Activated T-cell treated with anti-CD3 and anti-CD28 coated beads, Interleukin-2, amount 50 U/mL, for 72 hours (primary cell): ENCODE results near the gene PSMG1. TPM values are rescaled to one million over a fixed set of nuclear protein-coding genes. Genes with fewer than 3 reads are reported as not detected.

Experiments
- ATAC-seq, 2 donors: fragments of 150-1000 bp; cut with Tn5 transposase; replicated peaks in 1 of 2; 2 replicates each; pipeline ENCODE4 v1.10.0; 2021; ENCODE audit warnings: moderate library complexity in 2 of 2, mild to moderate bottlenecking in 1 of 2
- DNase-seq, 2 donors: peaks; one replicate each; pipeline ENCODE4 v3.0.0; 2021 to 2022; ENCODE audit warnings: mixed read lengths in 1 of 2
- H3K27ac Mint-ChIP-seq: one replicate; pipeline ENCODE4 v1.8.0; 2022; ENCODE audit warnings: mild to moderate bottlenecking, moderate library complexity, mixed read lengths
- H3K27me3 Mint-ChIP-seq: one replicate; pipeline ENCODE4 v1.8.0; 2022; ENCODE audit warnings: low read depth, mixed read lengths
- H3K36me3 Mint-ChIP-seq, 2 donors: one replicate each; pipeline ENCODE4 v1.8.0; 2022; ENCODE audit warnings: mixed read lengths in 2 of 2, mild to moderate bottlenecking in 1 of 2; ENCODE audit not compliant: insufficient read depth in 2 of 2
- H3K4me1 Mint-ChIP-seq: one replicate; pipeline ENCODE4 v1.8.0; 2022; ENCODE audit warnings: low read depth, mixed read lengths
- H3K4me3 Mint-ChIP-seq, 2 donors: one replicate each; pipeline ENCODE4 v1.8.0; 2022; ENCODE audit warnings: mild to moderate bottlenecking in 2 of 2, mixed read lengths in 2 of 2, moderate library complexity in 2 of 2
- H3K9me3 Mint-ChIP-seq, 2 donors: one replicate each; pipeline ENCODE4 v1.8.0; 2022; ENCODE audit warnings: mixed read lengths in 2 of 2
- total RNA-seq, 2 donors: library from RNA; stranded (reverse); gene quantifications; one replicate each; pipeline ENCODE4 v1.2.3, GENCODE V29; 2022

Gene PSMG1
- total RNA-seq, 2 donors from 2014 or later: 98.7 to 113 TPM

DNA sequence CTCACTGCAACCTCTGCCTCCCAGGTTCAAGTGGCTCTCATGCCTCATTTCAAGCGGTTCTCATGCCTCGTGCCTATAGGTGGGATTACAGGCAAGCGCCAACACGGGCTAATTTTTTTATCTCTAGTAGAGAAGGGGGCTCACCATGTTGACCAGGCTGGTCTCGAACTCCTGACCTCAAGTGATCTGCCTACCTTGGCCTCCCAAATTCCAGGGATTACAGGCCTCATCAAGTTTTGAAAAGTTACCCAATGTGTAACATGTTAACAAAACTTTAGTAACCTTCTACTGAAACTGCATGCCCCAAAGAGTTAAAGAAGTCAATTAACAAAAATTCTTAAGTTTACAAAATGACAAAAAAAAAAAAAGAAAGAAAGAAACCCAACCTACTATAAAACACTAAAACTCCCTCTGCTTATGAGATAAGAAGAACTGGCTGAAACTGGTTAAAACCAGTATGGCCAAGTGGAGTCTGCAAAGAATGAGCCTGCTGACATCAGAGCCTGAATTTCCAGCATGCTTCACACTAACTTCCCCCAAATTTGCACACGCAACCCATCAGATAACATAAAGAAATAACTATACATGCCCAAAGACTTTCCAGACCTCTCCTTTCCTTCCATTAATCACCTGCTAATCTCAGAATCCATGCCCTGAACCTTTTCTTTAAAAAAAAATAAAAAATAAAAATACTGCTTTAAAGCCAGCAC is 25.5 kb upstream of the PSMG1 start:
- ATAC-seq (no peak), DNase-seq (no peak)
- H3K27me3 Mint-ChIP-seq: no peaks in the 10 kb centered on the region
- peaks cover 25% of the 10 kb centered on the region for H3K4me1 Mint-ChIP-seq
- peaks cover 7 to 49% of the 10 kb centered on the region in 2 donors for H3K36me3 Mint-ChIP-seq
- peak overlapping the region; percentile 71 for H3K27ac Mint-ChIP-seq
- no peak overlapping the region for H3K4me3 Mint-ChIP-seq
- no peaks in the 10 kb centered on the region for H3K9me3 Mint-ChIP-seq

DNA sequence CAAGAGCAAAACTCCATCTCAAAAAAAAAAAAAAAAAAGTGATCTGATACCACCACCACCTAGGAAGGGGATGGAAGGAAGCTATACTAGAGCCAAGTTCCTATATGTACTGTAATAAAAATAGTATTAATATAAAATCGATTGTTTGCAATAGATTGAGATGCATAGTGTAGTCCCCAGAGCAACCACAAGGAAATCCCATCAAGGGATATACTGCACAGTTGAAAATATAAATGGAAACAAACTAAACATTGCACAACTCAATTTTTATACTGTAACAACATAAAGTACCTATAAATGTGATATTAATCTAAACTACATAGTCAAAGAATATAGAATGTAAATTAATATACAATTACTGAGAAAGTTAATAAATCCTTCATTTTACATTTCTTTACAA is 20.9 kb upstream of the PSMG1 start:
- H3K27ac Mint-ChIP-seq: no peak overlapping the region
- DNase-seq (no peak), ATAC-seq (no peak)
- H3K27me3 Mint-ChIP-seq: no peaks in the 10 kb centered on the region
- H3K4me1 Mint-ChIP-seq: peaks cover 10% of the 10 kb centered on the region
- no peaks in the 10 kb centered on the region for H3K9me3 Mint-ChIP-seq
- no peak overlapping the region for H3K4me3 Mint-ChIP-seq
- peaks cover 7 to 38% of the 10 kb centered on the region in 2 donors for H3K36me3 Mint-ChIP-seq

DNA sequence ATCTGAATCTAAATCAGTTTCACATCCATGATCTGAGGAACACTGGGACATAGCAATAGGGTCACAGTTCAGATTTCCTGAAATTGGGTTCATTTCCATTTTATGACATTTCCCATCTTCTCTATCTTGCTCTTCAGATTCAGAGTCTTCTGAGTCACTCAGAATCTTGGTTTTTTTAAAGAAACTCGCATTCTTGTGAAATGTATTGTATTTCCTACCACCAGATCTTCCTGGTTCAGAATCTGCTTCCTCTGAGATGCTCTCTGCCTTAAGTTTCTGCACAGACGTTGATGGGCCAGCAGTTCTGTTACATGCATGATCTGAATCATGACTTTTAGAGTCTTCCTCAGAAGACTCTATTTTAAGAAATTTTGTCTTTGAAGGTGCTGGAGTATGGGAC is 15.5 kb upstream of the PSMG1 start:
- H3K4me3 Mint-ChIP-seq: no peak overlapping the region
- no peak for DNase-seq
- peaks cover 40% of the 10 kb centered on the region for H3K4me1 Mint-ChIP-seq
- no peaks in the 10 kb centered on the region for H3K27me3 Mint-ChIP-seq
- H3K36me3 Mint-ChIP-seq: peaks cover 13 to 38% of the 10 kb centered on the region in 2 donors
- peak overlapping the region; percentile 22 for H3K27ac Mint-ChIP-seq
- no peak for ATAC-seq
- H3K9me3 Mint-ChIP-seq: no peaks in the 10 kb centered on the region

DNA sequence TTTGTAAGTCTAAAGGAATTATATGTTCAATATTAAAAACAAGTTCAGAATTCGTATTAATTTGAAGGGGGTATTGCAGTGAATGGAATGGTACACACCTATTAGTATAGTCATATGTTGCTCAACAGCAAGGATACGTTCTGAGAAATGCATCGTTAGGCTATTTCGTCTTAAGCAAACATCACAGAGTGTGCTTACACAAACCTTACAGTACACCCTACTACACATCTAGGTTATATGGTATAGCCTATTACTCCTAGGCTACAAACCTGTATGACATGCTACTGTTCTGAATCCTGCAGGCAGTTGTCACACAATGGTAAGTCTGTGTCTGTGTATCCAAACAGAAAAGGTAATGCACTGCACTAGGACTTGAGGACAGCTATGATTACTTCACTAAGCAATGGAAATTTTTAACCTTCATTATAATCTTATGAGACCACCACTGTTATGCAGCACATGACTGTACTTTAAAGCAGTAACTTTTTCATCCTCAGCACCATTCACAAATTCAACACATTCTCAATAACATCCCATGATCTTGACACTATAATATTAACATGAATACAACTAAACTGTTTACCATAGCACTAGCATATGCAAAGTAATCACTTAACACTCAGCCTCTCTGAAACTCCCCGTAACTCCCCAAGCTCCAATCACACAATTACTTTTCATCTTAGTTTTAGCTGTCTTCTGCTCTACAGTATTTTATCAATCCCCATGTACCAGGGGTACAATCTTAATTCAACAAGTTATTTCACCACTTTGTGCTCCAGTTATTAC is 14.4 kb upstream of the PSMG1 start:
- Mint-ChIP-seq H3K36me3 (peaks cover 13 to 34% of the 10 kb centered on the region in 2 donors), H3K4me3 (no peak overlapping the region), H3K27me3 (no peaks in the 10 kb centered on the region), H3K9me3 (no peaks in the 10 kb centered on the region), H3K27ac (peak overlapping the region; percentile 6), H3K4me1 (peaks cover 40% of the 10 kb centered on the region)
- DNase-seq (no peak), ATAC-seq (peak; percentile 31 to 38)

DNA sequence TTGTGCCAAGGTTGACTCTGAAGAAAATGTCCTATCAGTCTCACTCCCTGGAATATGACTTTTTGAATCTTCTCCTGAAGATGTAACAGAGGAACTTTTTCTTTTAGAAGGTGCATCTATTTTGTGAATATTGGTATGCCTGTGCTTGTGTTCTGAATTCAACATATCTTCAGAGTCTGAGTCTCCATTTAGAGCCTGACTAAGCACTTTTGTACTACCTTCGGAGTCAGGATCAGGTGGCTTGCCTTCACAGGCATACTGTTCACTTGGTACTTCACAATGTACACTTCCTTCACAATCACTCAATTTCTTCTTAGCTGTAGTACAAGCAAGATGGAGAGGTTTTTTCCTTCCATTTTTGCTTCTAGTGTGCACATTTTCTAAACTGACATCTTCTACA is 13.6 kb upstream of the PSMG1 start:
- DNase-seq (no peak), ATAC-seq (peak in 1 of 2 donors; percentile 9)
- Mint-ChIP-seq H3K4me3 (peak overlapping the region in 1 of 2 donors; percentile 79), H3K4me1 (peaks cover 40% of the 10 kb centered on the region), H3K27me3 (no peaks in the 10 kb centered on the region), H3K9me3 (no peaks in the 10 kb centered on the region), H3K27ac (peak overlapping the region; percentile 83), H3K36me3 (peaks cover 13 to 32% of the 10 kb centered on the region in 2 donors)

DNA sequence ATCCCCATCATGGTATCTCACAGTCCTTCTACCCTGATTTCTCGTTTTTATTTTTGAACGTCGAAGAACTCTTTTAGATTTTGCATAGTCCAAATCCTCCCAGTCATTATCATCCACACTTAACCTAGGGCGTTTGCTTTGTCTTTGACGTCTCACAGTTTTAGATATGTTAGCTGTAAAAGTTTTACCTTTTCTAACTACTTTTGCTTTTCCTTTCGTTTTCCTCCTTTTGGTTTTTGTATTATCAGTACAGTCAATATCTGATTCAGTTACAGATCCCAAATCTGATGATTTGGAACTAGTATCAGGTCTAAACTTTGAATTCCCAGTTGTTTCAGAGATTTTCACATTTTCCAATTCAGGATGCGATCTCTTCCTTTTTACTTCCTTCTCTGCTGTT is 13.1 kb upstream of the PSMG1 start:
- Mint-ChIP-seq H3K4me3 (peak overlapping the region in 1 of 2 donors; percentile 79), H3K4me1 (peaks cover 41% of the 10 kb centered on the region), H3K27me3 (no peaks in the 10 kb centered on the region), H3K9me3 (no peaks in the 10 kb centered on the region), H3K27ac (peak overlapping the region; percentile 83), H3K36me3 (peaks cover 13 to 32% of the 10 kb centered on the region in 2 donors)
- ATAC-seq (no peak), DNase-seq (no peak)

DNA sequence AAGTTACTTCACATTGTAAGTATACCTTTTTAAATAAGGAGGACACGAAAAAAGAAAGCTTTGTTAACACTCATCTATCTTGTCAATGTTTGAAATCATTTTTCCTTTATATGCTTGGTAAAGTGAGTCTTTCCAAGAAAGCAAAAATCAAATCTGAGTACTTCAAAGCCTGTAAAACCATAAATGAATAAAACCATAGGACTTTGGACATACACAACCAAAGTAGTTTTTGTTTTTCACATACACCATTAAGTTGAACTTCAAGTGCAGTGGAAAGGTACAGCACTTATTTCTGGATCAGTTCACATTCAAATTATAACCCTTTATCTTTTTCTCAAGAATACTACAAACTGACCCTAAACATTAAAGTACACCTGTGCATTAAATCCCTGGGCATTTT is 10.1 kb upstream of the PSMG1 start:
- ATAC-seq (no peak), DNase-seq (no peak)
- Mint-ChIP-seq H3K4me3 (no peak overlapping the region), H3K27me3 (no peaks in the 10 kb centered on the region), H3K4me1 (peaks cover 62% of the 10 kb centered on the region), H3K9me3 (no peaks in the 10 kb centered on the region), H3K36me3 (peaks cover 8 to 21% of the 10 kb centered on the region in 2 donors), H3K27ac (no peak overlapping the region)

DNA sequence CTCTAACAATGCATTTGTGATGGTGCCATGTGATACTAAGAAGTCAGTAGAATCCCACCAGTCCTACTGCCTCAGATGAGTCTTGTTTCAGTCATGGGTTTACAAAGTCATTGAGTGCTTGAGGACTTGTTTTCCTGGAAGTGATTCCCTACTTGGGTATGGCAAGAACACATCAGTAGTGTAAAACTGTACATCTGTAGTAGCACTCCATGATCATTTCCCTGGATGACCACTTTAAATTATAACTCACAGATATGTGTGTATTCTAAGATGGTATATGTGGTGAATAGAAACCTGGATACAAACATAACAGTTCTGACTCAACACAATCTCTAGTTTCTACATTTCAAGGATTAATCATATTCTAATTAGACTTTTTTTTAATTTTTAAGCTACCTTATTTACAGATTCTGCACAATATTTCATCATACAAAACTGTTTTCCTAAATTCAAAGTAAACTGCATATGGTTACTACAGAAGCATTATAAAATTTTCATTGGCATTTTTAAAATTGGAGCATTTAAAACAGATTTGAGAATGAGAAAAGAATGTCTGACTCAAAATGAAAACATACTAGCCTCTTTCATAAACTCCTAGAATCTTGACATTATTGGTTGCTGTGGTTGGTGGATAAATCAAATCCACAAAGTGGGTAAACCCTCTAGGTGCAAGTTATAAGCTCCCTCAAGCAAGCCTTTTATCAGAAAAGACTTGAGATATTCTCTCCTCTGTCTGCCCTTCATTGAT is 6.8 kb upstream of the PSMG1 start:
- Mint-ChIP-seq H3K27me3 (no peaks in the 10 kb centered on the region), H3K9me3 (no peaks in the 10 kb centered on the region), H3K4me1 (peaks cover 69% of the 10 kb centered on the region), H3K36me3 (peaks cover 2 to 3% of the 10 kb centered on the region in 2 donors), H3K4me3 (peak overlapping the region in 1 of 2 donors; percentile 38), H3K27ac (peak overlapping the region; percentile 9)
- peak; percentile 84 for ATAC-seq
- DNase-seq: no peak

DNA sequence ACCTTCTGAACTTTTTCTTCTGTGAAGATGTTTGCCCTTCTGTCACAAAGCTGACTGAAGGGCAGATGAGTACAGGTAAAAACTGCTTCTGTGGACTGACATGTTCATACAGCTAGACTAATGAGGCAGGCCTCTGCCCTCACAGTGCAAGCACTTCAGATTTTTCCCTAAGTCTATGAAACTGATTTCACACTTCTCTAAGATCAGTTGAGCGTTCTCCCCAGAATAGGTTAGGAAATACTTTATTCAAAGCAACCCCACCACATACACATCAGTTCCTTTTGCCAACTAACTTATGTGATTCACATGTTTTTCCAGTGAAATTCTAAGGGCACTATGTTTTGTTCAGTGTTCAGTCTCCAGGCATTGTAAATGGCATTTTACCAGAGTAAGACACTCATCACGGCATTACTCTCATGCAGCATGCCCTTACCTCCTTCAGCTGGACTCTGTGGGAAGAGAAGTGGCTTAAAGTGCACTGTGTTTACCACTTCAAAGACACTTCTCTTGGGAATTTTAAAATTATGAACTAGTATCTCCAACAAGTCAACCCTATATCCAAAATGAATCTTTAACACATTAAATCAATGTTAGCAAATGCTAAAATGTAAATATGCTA is 5.4 kb upstream of the PSMG1 start:
- H3K4me1 Mint-ChIP-seq: peaks cover 73% of the 10 kb centered on the region
- H3K9me3 Mint-ChIP-seq: no peaks in the 10 kb centered on the region
- peaks cover 0 to 3% of the 10 kb centered on the region in 2 donors for H3K36me3 Mint-ChIP-seq
- H3K27me3 Mint-ChIP-seq: no peaks in the 10 kb centered on the region
- H3K4me3 Mint-ChIP-seq: no peak overlapping the region
- peak overlapping the region; percentile 1 for H3K27ac Mint-ChIP-seq
- DNase-seq (no peak), ATAC-seq (no peak)

DNA sequence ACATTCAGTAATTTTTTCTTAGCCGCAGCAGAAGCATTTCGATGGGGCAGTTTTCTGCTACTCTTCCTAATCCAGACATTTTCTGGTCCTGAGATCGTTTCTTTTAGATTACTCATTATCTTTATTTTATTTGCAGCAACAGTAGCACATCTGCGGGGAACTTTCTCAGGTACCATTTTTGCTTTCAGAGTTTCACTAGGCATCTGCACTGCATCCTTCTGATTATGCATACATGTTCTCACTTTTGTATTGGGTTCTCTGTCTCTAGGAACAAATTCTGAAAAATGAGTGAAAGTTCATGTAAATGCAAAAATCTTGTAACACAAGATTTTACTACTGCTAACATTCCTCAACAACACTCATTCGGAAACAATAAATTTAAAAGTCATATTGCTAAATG is 3.9 kb upstream of the PSMG1 start:
- Mint-ChIP-seq H3K36me3 (peaks cover 5 to 6% of the 10 kb centered on the region in 2 donors), H3K27ac (peak overlapping the region; percentile 86), H3K27me3 (no peaks in the 10 kb centered on the region), H3K4me3 (peak overlapping the region in 1 of 2 donors; percentile 58), H3K4me1 (peaks cover 77% of the 10 kb centered on the region), H3K9me3 (no peaks in the 10 kb centered on the region)
- DNase-seq (no peak), ATAC-seq (no peak)

DNA sequence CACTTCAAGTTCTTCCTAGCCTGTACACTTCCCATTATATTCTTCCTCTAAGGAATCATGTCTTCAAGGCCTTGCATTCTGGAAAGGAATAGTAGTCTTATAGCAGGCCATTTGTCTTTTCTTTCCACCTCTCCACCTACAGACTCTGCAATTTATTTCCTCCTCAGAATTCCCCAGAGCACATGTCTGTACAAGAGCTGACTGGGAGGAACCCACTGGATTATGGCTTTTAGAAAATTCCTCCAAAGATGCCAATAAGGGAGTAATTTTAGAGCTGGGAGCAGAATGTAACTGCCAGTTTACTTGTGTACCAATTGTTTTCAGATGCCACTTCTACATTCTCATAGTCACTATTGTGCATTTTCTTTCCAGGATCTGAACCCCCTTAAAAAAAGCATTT is 3.4 kb upstream of the PSMG1 start:
- H3K27me3 Mint-ChIP-seq: no peaks in the 10 kb centered on the region
- H3K27ac Mint-ChIP-seq: peak overlapping the region; percentile 86
- ATAC-seq (no peak), DNase-seq (no peak)
- peaks cover 4 to 7% of the 10 kb centered on the region in 2 donors for H3K36me3 Mint-ChIP-seq
- no peaks in the 10 kb centered on the region for H3K9me3 Mint-ChIP-seq
- peaks cover 81% of the 10 kb centered on the region for H3K4me1 Mint-ChIP-seq
- peak overlapping the region in 1 of 2 donors; percentile 58 for H3K4me3 Mint-ChIP-seq

DNA sequence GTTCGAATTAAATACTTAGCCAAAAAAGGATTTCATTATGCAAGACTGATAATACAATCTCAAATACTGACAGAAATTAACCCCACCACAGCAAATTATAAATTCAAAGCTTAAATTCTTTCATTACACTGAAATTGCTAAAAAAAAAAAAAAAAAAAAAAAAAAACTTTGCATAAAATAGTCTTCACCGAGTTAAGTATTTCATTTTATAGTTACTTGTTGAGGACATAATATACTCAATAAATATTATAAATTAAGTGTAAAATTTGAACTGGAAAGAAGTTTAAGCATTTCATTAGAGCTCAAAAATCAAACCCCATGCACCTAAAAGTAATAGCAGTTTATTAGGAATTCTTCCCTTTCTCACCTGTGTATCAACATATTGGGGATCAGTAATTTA is 1.9 kb upstream of the PSMG1 start:
- Mint-ChIP-seq H3K27ac (peak overlapping the region; percentile 96), H3K36me3 (peaks cover 7 to 9% of the 10 kb centered on the region in 2 donors), H3K27me3 (no peaks in the 10 kb centered on the region), H3K4me1 (peaks cover 80% of the 10 kb centered on the region), H3K4me3 (peak overlapping the region; percentile 11 to 99), H3K9me3 (no peaks in the 10 kb centered on the region)
- DNase-seq (no peak), ATAC-seq (no peak)
